ENCODE data around the gene CDH4. TPM values are rescaled to one million over a fixed set of nuclear protein-coding genes. Genes with fewer than 3 reads are reported as not detected.

CDH4 gene
- total RNA-seq, 1 donor from 2014 or later = not detected

- Histone ChIP-seq H3K27me3 (no peaks in the 10 kb centered on the region), H3K36me3 (no peaks in the 10 kb centered on the region), H3K4me1 (no peaks in the 10 kb centered on the region), H3K4me3 (no peak overlapping the region), H3K27ac (no peak overlapping the region), H3K9me3 (no peaks in the 10 kb centered on the region)
- no peak for TF ChIP-seq CTCF (IDR thresholded peaks at IDR 0.05)
- DNase-seq (ENCODE audit: low spot score in 2 of 2) = no peak
- intact Hi-C loops (cut with DNase I) = no loop called here
Measured at GRCh38 chr20:61708891-61709290, 456.8 kb downstream of the CDH4 start.

DNA sequence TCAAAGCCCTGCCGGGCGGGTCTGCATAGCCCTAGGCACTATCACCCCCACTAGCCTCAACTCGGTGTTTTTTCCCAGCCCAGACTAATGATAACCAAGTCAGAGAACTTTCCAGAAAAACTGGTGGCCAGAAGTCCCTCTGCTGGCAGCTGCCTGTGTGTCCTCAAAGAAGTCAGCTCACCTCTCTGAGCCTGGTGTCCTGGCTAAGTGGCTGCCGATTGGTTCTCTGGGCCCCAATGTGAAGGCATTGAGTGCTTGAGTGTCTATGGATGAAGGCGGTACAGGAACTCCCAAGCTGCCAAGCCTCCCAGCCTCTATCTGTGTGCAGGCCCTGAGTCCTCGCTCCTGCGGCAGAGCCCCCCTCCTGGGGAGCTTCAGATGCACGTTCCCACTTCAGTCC, 458.0 kb downstream of the CDH4 start:
- intact Hi-C loops (cut with DNase I) = no loop called here
- Histone ChIP-seq H3K27me3 (no peaks in the 10 kb centered on the region), H3K27ac (no peak overlapping the region), H3K4me3 (no peak overlapping the region), H3K4me1 (no peaks in the 10 kb centered on the region), H3K9me3 (no peaks in the 10 kb centered on the region), H3K36me3 (no peaks in the 10 kb centered on the region)
- DNase-seq (ENCODE audit: low spot score in 2 of 2) = no peak
- TF ChIP-seq CTCF (IDR thresholded peaks at IDR 0.05) = no peak

- no peak for TF ChIP-seq CTCF (IDR thresholded peaks at IDR 0.05)
- H3K9me3 ChIP-seq = peaks cover 0 to 9% of the 10 kb centered on the region in 2 donors
- DNase-seq (ENCODE audit: low spot score in 2 of 2) = no peak
- H3K27me3 ChIP-seq = no peaks in the 10 kb centered on the region
- H3K4me1 ChIP-seq = no peaks in the 10 kb centered on the region
- no peaks in the 10 kb centered on the region for H3K36me3 ChIP-seq
- no peak overlapping the region for H3K27ac ChIP-seq
- intact Hi-C loops (cut with DNase I) = no loop called here
- H3K4me3 ChIP-seq = no peak overlapping the region
Measured at GRCh38 chr20:61712688-61713087, 460.6 kb downstream of the CDH4 start.

GRCh38 chr20:61718361-61719005, 466.4 kb downstream of the CDH4 start:
- no peaks in the 10 kb centered on the region for H3K27me3 ChIP-seq

GRCh38 chr20:61719691-61720347, 467.8 kb downstream of the CDH4 start:
- no peak for TF ChIP-seq CTCF (IDR thresholded peaks at IDR 0.05)
- DNase-seq (ENCODE audit: low spot score in 2 of 2) = no peak
- intact Hi-C loops (cut with DNase I) = no loop called here
- H3K4me1 ChIP-seq = no peaks in the 10 kb centered on the region
- H3K36me3 ChIP-seq = no peaks in the 10 kb centered on the region
- H3K27me3 ChIP-seq = no peaks in the 10 kb centered on the region
- peaks cover 0 to 9% of the 10 kb centered on the region in 2 donors for H3K9me3 ChIP-seq
- no peak overlapping the region for H3K4me3 ChIP-seq
- H3K27ac ChIP-seq = no peak overlapping the region

More at GRCh38 chr20:61718361-61719005, 466.4 kb downstream of the CDH4 start:
- Histone ChIP-seq H3K36me3 (no peaks in the 10 kb centered on the region), H3K27ac (no peak overlapping the region), H3K4me3 (no peak overlapping the region), H3K4me1 (no peaks in the 10 kb centered on the region), H3K9me3 (peaks cover 0 to 9% of the 10 kb centered on the region in 2 donors)
- no peak for TF ChIP-seq CTCF (IDR thresholded peaks at IDR 0.05)
- no peak for DNase-seq (ENCODE audit: low spot score in 2 of 2)
- intact Hi-C loops (cut with DNase I) = no loop called here
